Measurements from ENCODE around the gene SMARCD1. TPM values are rescaled to one million over a fixed set of nuclear protein-coding genes. Genes with fewer than 3 reads are reported as not detected.

SMARCD1 gene
- 66.9 and 67.5 TPM in 2 replicates for total RNA-seq

DNA sequence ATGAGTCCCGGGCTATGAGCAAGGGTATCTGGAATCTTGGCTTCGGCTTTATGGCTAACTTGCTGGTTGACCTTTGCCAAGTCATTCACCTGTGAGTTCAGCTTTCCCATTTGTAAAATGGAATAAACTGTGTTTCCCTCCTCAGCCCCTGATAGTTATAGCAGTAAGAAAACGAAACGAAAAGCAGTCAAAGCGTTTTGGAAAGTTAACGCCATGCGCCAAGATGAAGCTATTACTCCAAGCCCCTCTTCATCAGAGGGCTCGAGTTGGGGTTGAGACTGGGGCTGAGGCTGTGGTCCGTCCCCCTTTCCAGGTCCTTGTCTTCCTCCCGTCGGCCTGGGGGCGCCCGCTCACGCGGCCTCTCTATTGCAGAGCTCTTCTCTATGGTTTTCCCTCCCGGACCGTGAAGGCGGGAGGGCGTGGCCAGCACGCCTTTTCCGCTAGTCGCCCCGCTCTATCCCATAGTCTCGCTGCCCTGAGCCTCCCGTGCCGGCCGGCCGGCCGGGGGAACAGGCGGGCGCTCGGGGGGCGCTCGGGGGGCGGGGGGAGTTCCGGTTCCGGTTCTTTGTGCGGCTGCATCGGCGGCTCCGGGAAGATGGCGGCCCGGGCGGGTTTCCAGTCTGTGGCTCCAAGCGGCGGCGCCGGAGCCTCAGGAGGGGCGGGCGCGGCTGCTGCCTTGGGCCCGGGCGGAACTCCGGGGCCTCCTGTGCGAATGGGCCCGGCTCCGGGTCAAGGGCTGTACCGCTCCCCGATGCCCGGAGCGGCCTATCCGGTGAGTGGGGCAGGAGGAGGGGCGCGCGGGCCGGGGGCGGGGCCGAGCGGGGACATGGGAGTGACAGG, at the start of gene SMARCD1:
Gene SMARCD1, plus strand, starts transcription at position 568 of the 840 bp plus-strand sequence. Its CDS starts 28 bp downstream, at position 596.

GRCh38 chr12:50057000-50057841, 27.9 kb upstream of the SMARCD1 start, which contains the start of gene ASIC1:
Gene ASIC1, plus strand, starts transcription at chr12:50057596. Its CDS starts 1,171 bp downstream, at chr12:50058767.

DNA sequence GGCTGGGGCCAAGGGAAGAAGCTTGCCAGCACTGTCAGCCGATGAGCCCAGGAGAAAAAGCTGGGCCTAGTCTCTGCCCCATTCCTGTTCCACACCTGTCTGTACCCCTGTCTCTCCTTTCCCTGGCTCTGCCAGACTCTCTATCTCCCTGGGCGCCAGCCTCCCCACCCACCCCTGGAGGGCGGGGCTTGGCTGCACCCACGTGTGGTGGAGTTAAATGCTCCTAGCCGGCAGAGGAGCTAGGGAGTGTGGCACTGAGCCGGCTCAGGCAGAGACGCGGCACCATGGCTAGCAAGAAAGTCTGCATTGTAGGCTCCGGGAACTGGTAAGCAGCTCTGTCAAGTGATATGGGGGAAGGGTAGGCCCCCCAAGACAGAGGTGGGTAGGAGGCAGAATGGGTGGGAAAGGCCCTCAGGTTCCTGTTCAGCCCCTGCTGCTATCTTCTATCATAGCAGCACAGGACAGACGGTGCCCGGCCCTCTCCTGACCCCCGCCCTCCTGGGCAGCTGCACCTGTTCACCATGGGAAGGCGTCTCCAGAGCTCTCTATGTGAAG, 18.7 kb downstream of the SMARCD1 start, which contains the start of gene GPD1:
Gene GPD1, plus strand, starts transcription at position 242 of the 555 bp plus-strand sequence. Its CDS starts 43 bp downstream, at position 285.

GRCh38 chr12:50111693-50112455, 26.7 kb downstream of the SMARCD1 start, which contains the start of gene COX14:
Gene COX14, plus strand, starts transcription at chr12:50112236. Its CDS starts 7,808 bp downstream, at chr12:50120044.

Other genes with a start within 250 kb of the SMARCD1 start
- gene BCDIN3D, start 242.2 kb upstream of the SMARCD1 start, total RNA-seq, result 3.4 and 3.9 TPM in 2 replicates
- gene FAIM2, start 181.4 kb upstream of the SMARCD1 start, total RNA-seq, result 0.97 and 1.5 TPM in 2 replicates
- gene AQP2, start 134.6 kb upstream of the SMARCD1 start, total RNA-seq, result not detected in 2 replicates
- gene AQP5, start 123.5 kb upstream of the SMARCD1 start, total RNA-seq, result not detected in 2 replicates
- gene AQP6, start 112.4 kb upstream of the SMARCD1 start, total RNA-seq, result not detected in 2 replicates
- 22.6 and 23.8 TPM in 2 replicates for gene RACGAP1, start 59.8 kb upstream of the SMARCD1 start, total RNA-seq
- gene ASIC1, start 27.7 kb upstream of the SMARCD1 start, total RNA-seq, result 1.6 and 1.9 TPM in 2 replicates
- gene GPD1, start 18.7 kb downstream of the SMARCD1 start, total RNA-seq, result under 0.01 and 0.24 TPM in 2 replicates
- gene COX14, start 26.9 kb downstream of the SMARCD1 start, total RNA-seq, result 23.5 and 23.9 TPM in 2 replicates
- gene CERS5, start 82.0 kb downstream of the SMARCD1 start, total RNA-seq, result 31.0 and 33.8 TPM in 2 replicates
- 342 and 369 TPM in 2 replicates for gene LIMA1, start 198.2 kb downstream of the SMARCD1 start, total RNA-seq

All from hair follicle dermal papilla cell (primary cell).